ENCODE results near the gene KRTAP5-1. TPM values are rescaled to one million over a fixed set of nuclear protein-coding genes. Genes with fewer than 3 reads are reported as not detected.
"Not testable (repeated sequence)": the region's sequence is repeated elsewhere in the genome, so short reads cannot be mapped to it uniquely, and the experiment has no call there.

KRTAP5-1 gene
- total and polyA plus RNA-seq, 4 donors = not detected

- no peak for TF ChIP-seq CTCF (IDR thresholded peaks at IDR 0.05; ENCODE audit: control extremely low read depth, extremely low read depth)
- Histone ChIP-seq H3K4me3 (no peak within 1 kb of the TSS), H3K9me3 (ENCODE audit: control insufficient read depth in 4 of 4, insufficient read depth in 3 of 4, low read length in 3 of 4) (no peaks in the 10 kb centered on the region), H3K36me3 (ENCODE audit: control insufficient read depth in 4 of 4, insufficient read depth in 4 of 4, low read length in 4 of 4) (no peaks in the 10 kb centered on the region), H3K9ac (ENCODE audit: insufficient read depth in 1 of 2, low read length in 2 of 2) (no peak within 1 kb of the TSS), H3K27ac (ENCODE audit: low read depth in 1 of 2, low read length in 1 of 2) (no peak within 1 kb of the TSS), H3K27me3 (ENCODE audit: control insufficient read depth in 3 of 3, insufficient read depth in 3 of 3, low read length in 2 of 3) (peaks cover 0 to 12% (median 4%) of the 10 kb centered on the region in 3 donors), H3K4me1 (ENCODE audit: control insufficient read depth in 5 of 5, insufficient read depth in 5 of 5, low read length in 5 of 5) (peaks cover 0 to 5% (median 0%) of the 10 kb centered on the region in 5 donors)
- WGBS, 2 donors = 68 to 71% methylated on average over 4 of the region's 4 CpGs
- DNase-seq (no peak), ATAC-seq (ENCODE audit: insufficient read depth, low FRiP score) (no peak)
Measured at GRCh38 chr11:1608363-1608762, 23.3 kb upstream of the KRTAP5-1 start, which contains the start of gene KRTAP5-3. Gene KRTAP5-3, minus strand, starts transcription at chr11:1608463. Its CDS starts 78 bp downstream, at chr11:1608385.

- not testable (repeated sequence) for H3K4me1 ChIP-seq (ENCODE audit: control insufficient read depth in 5 of 5, insufficient read depth in 5 of 5, low read length in 5 of 5); H3K36me3 ChIP-seq (ENCODE audit: control insufficient read depth in 4 of 4, insufficient read depth in 4 of 4, low read length in 4 of 4); ATAC-seq (ENCODE audit: insufficient read depth, low FRiP score); H3K9me3 ChIP-seq (ENCODE audit: control insufficient read depth in 4 of 4, insufficient read depth in 3 of 4, low read length in 3 of 4); H3K27ac ChIP-seq (ENCODE audit: low read depth in 1 of 2, low read length in 1 of 2); H3K4me3 ChIP-seq; H3K9ac ChIP-seq (ENCODE audit: insufficient read depth in 1 of 2, low read length in 2 of 2)
- peak in 2 of 3 donors; percentile 36 to 42 for DNase-seq
- peaks cover 0 to 12% (median 4%) of the 10 kb centered on the region in 3 donors for H3K27me3 ChIP-seq (ENCODE audit: control insufficient read depth in 3 of 3, insufficient read depth in 3 of 3, low read length in 2 of 3)
- WGBS, 2 donors = 55 to 69% methylated on average over 4 to 5 of the region's 5 CpGs
Measured at GRCh38 chr11:1607901-1608300, 22.8 kb upstream of the KRTAP5-1 start.

- H3K27ac ChIP-seq (ENCODE audit: low read depth in 1 of 2, low read length in 1 of 2); ATAC-seq (ENCODE audit: insufficient read depth, low FRiP score); H3K4me1 ChIP-seq (ENCODE audit: control insufficient read depth in 5 of 5, insufficient read depth in 5 of 5, low read length in 5 of 5); H3K9ac ChIP-seq (ENCODE audit: insufficient read depth in 1 of 2, low read length in 2 of 2); H3K4me3 ChIP-seq; H3K9me3 ChIP-seq (ENCODE audit: control insufficient read depth in 4 of 4, insufficient read depth in 3 of 4, low read length in 3 of 4); H3K36me3 ChIP-seq (ENCODE audit: control insufficient read depth in 4 of 4, insufficient read depth in 4 of 4, low read length in 4 of 4): not testable (repeated sequence)
- peak in 1 of 3 donors; percentile 17 for DNase-seq
- WGBS, 2 donors = 39 to 60% methylated on average over 18 of the region's 18 CpGs
- peaks cover 0 to 16% (median 4%) of the 10 kb centered on the region in 3 donors for H3K27me3 ChIP-seq (ENCODE audit: control insufficient read depth in 3 of 3, insufficient read depth in 3 of 3, low read length in 2 of 3)
Measured at GRCh38 chr11:1607156-1607845, 22.2 kb upstream of the KRTAP5-1 start.

- not testable (repeated sequence) for H3K9me3 ChIP-seq (ENCODE audit: control insufficient read depth in 4 of 4, insufficient read depth in 3 of 4, low read length in 3 of 4); ATAC-seq (ENCODE audit: insufficient read depth, low FRiP score); H3K27ac ChIP-seq (ENCODE audit: low read depth in 1 of 2, low read length in 1 of 2); H3K4me3 ChIP-seq; DNase-seq; H3K4me1 ChIP-seq (ENCODE audit: control insufficient read depth in 5 of 5, insufficient read depth in 5 of 5, low read length in 5 of 5); H3K9ac ChIP-seq (ENCODE audit: insufficient read depth in 1 of 2, low read length in 2 of 2); H3K36me3 ChIP-seq (ENCODE audit: control insufficient read depth in 4 of 4, insufficient read depth in 4 of 4, low read length in 4 of 4)
- H3K27me3 ChIP-seq (ENCODE audit: control insufficient read depth in 3 of 3, insufficient read depth in 3 of 3, low read length in 2 of 3) = peaks cover 0 to 16% (median 4%) of the 10 kb centered on the region in 3 donors
- WGBS, 2 donors = 82 to 90% methylated on average over 13 of the region's 13 CpGs
Measured at GRCh38 chr11:1605923-1606322, 20.8 kb upstream of the KRTAP5-1 start.

GRCh38 chr11:1604711-1605110 is 19.6 kb upstream of the KRTAP5-1 start:
- DNase-seq (no peak), ATAC-seq (ENCODE audit: insufficient read depth, low FRiP score) (no peak)
- no peak overlapping the region for H3K9ac ChIP-seq (ENCODE audit: insufficient read depth in 1 of 2, low read length in 2 of 2)
- WGBS, 2 donors = 83 to 93% methylated on average over 7 of the region's 7 CpGs
- no peak overlapping the region for H3K4me3 ChIP-seq
- peaks cover 3 to 19% (median 4%) of the 10 kb centered on the region in 3 donors for H3K27me3 ChIP-seq (ENCODE audit: control insufficient read depth in 3 of 3, insufficient read depth in 3 of 3, low read length in 2 of 3)
- H3K9me3 ChIP-seq (ENCODE audit: control insufficient read depth in 4 of 4, insufficient read depth in 3 of 4, low read length in 3 of 4) = no peaks in the 10 kb centered on the region
- no peak overlapping the region for H3K27ac ChIP-seq (ENCODE audit: low read depth in 1 of 2, low read length in 1 of 2)
- no peak for TF ChIP-seq CTCF (IDR thresholded peaks at IDR 0.05; ENCODE audit: control extremely low read depth, extremely low read depth)
- H3K4me1 ChIP-seq (ENCODE audit: control insufficient read depth in 5 of 5, insufficient read depth in 5 of 5, low read length in 5 of 5) = peaks cover 0 to 5% (median 0%) of the 10 kb centered on the region in 5 donors
- H3K36me3 ChIP-seq (ENCODE audit: control insufficient read depth in 4 of 4, insufficient read depth in 4 of 4, low read length in 4 of 4) = no peaks in the 10 kb centered on the region

Data from lung (tissue), 12 donors.